OCI-LY3 (cell line): ENCODE results near the gene MGST2.

ENCODE experiments used
- EZH2phosphoT487 ChIP-seq: fragments of 200-600 bp; shearing (Covaris generic); IDR thresholded peaks from 2 replicates; pipeline ENCODE4 v1.6.1; 2018; ENCODE audit warnings: antibody characterized with exemption, mixed run types, low read depth
- TF ChIP-seq, protein P1 (sequence below): fragments of 200-600, 300-600 bp; sonication (generic); IDR thresholded peaks from 2 replicates; pipeline ENCODE4 v1.5.1; 2014; ENCODE audit warnings: antibody characterized with exemption, low read length, low read depth

DNA sequence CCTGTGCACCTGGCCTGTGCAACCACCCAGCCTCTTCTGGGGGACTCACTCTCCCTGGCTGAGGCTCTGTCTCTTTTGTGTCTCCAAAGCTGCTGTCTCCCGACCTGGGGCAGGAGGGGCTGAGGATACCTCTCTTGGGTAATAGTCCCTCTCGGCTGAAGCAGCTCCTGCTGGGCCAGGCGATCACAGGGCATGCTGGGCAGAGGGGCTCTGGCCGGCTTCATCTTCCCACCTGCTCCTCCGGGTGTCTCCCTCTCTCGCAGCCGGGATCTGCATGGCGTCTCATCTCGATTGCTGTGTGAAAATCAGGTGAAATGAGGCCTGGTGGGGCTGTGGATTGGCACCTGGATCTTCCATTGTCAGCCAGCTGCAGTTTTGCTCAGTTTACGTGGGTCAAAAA lies 53.2 kb downstream of the MGST2 start:
- TF ChIP-seq, protein P1, sequence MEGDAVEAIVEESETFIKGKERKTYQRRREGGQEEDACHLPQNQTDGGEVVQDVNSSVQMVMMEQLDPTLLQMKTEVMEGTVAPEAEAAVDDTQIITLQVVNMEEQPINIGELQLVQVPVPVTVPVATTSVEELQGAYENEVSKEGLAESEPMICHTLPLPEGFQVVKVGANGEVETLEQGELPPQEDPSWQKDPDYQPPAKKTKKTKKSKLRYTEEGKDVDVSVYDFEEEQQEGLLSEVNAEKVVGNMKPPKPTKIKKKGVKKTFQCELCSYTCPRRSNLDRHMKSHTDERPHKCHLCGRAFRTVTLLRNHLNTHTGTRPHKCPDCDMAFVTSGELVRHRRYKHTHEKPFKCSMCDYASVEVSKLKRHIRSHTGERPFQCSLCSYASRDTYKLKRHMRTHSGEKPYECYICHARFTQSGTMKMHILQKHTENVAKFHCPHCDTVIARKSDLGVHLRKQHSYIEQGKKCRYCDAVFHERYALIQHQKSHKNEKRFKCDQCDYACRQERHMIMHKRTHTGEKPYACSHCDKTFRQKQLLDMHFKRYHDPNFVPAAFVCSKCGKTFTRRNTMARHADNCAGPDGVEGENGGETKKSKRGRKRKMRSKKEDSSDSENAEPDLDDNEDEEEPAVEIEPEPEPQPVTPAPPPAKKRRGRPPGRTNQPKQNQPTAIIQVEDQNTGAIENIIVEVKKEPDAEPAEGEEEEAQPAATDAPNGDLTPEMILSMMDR = no peak
- no peak for TF ChIP-seq EZH2phosphoT487
